ENCODE measurements around the gene C17orf67. TPM values are rescaled to one million over a fixed set of nuclear protein-coding genes. Genes with fewer than 3 reads are reported as not detected.

Gene C17orf67, protein sequence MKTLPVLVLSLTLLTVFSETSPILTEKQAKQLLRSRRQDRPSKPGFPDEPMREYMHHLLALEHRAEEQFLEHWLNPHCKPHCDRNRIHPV
- total RNA-seq (2022) (4.6 and 5.9 TPM in 2 replicates), Bru-seq, nascent RNA (percentile 56 among the genes with signal in this experiment), BruChase-seq, experiment 1, labeled RNA remaining after a 6-hour chase (percentile 80 among the genes with signal in this experiment), BruChase-seq, experiment 2, labeled RNA remaining after a 2-hour chase (percentile 71 among the genes with signal in this experiment)
- long read RNA-seq, partial matches to known transcripts, result 0 of 58 reads
- long read RNA-seq, other reads (novel, unspliced or antisense), result 58 of 58 reads

DNA sequence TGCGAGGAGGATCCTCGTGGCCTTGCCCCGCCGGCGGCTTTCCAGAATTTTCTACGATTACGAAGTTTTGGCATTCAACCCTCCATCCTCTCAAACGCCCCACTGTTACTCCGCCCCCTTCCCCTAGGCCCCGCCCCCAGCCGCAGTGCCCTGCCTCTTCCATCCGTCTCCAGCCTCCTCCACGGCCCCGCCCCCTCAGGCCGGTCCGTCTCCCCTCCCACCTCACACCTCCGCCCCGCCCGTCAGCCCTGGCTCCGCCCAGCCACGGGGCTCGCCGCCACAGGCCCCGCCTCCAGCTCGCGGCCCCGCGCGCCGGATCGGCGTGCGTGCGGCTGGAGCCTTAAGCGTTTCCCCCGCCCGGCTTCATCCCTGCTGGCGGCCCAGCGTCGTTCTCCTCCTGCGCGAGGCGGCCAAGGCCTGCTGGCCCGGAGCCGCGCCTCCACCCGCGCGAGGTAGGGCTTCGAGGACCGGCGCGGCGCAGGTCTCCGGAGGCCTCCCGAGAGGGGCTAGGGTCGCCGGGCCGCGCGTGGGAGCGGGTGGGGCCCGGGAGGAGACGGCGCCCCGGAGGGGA lies at the start of gene C17orf67, which contains the start of gene DGKE:
TSS of gene C17orf67 (minus strand) at position 112 of the 571 bp plus-strand sequence. CDS start 18,110 bp downstream, outside the sequence.
TSS of gene DGKE (plus strand) at position 343 of the 571 bp plus-strand sequence. CDS start 645 bp downstream, outside the sequence.
- H3K9me3 Mint-ChIP-seq (ENCODE audit: low read depth, unreplicated experiment), result no peaks in the 10 kb centered on the region
- TF ChIP-seq, protein P1, sequence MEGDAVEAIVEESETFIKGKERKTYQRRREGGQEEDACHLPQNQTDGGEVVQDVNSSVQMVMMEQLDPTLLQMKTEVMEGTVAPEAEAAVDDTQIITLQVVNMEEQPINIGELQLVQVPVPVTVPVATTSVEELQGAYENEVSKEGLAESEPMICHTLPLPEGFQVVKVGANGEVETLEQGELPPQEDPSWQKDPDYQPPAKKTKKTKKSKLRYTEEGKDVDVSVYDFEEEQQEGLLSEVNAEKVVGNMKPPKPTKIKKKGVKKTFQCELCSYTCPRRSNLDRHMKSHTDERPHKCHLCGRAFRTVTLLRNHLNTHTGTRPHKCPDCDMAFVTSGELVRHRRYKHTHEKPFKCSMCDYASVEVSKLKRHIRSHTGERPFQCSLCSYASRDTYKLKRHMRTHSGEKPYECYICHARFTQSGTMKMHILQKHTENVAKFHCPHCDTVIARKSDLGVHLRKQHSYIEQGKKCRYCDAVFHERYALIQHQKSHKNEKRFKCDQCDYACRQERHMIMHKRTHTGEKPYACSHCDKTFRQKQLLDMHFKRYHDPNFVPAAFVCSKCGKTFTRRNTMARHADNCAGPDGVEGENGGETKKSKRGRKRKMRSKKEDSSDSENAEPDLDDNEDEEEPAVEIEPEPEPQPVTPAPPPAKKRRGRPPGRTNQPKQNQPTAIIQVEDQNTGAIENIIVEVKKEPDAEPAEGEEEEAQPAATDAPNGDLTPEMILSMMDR (IDR thresholded peaks at IDR 0.05; ENCODE audit: unreplicated experiment), result no peak
- CTCF ChIA-PET, result interaction anchor here (0.6 to 1.2 kb wide), 2 partner anchors 14 to 1053 kb away, joined by 3 read pairs; no protein-coding TSS in a partner anchor
- H3K27me3 Mint-ChIP-seq (ENCODE audit: unreplicated experiment), result no peaks in the 10 kb centered on the region
- H3K36me3 Mint-ChIP-seq (ENCODE audit: insufficient read depth, unreplicated experiment), result peaks cover 60% of the 10 kb centered on the region
- H3K27ac Mint-ChIP-seq (ENCODE audit: unreplicated experiment), result peak within 1 kb of the TSS; percentile 44
- DNase-seq, result peak; percentile 96
- H3K4me3 Mint-ChIP-seq (ENCODE audit: low read depth, unreplicated experiment), result peak within 1 kb of the TSS; percentile 90
- intact Hi-C loops (cut with micrococcal nuclease; ENCODE audit: unreplicated experiment), result no loop called here
- H3K4me1 Mint-ChIP-seq (ENCODE audit: low read depth, unreplicated experiment), result peaks cover 42% of the 10 kb centered on the region
- no TSS peak for BruUV-seq (replicated peaks)

DNA sequence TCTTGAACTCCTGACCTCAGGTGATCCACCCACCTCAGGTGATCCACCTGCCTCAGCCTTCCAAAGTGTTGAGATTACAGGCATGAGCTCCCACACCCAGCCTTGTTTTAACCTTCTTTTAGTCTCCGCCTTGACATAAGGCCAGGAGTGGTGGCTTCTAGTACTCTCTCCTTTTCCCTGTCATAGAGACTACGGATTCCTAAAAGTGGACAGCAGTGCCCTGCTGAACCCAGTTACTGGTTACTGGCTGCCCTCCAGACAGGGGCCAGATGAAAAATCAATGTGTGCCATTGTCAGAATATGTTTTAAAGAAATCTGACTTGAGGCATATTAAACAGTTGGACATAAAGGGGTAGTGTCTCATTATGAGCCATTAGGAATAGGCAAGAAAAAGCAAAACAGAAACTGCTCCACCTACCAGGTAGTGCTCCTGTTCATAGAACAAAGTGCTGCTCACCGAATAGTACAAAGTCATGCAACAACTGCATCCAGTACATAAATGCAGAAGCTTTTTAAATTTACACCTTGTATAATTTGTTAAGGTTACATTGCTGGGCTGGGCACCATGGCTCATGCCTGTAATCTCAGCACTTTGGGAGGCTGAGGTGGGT lies 48.1 kb upstream of the C17orf67 start:
- TF ChIP-seq, protein P1 (IDR thresholded peaks at IDR 0.05; ENCODE audit: unreplicated experiment), result no peak
- Mint-ChIP-seq H3K36me3 (ENCODE audit: insufficient read depth, unreplicated experiment) (peaks cover 34% of the 10 kb centered on the region), H3K4me1 (ENCODE audit: low read depth, unreplicated experiment) (peaks cover 8% of the 10 kb centered on the region), H3K9me3 (ENCODE audit: low read depth, unreplicated experiment) (peaks cover 4% of the 10 kb centered on the region), H3K27me3 (ENCODE audit: unreplicated experiment) (no peaks in the 10 kb centered on the region), H3K27ac (ENCODE audit: unreplicated experiment) (no peak overlapping the region), H3K4me3 (ENCODE audit: low read depth, unreplicated experiment) (no peak overlapping the region)
- CTCF ChIA-PET, result no interaction called here
- BruUV-seq (replicated peaks), result no TSS peak
- no peak for DNase-seq
- intact Hi-C loops (cut with micrococcal nuclease; ENCODE audit: unreplicated experiment), result no loop called here

DNA sequence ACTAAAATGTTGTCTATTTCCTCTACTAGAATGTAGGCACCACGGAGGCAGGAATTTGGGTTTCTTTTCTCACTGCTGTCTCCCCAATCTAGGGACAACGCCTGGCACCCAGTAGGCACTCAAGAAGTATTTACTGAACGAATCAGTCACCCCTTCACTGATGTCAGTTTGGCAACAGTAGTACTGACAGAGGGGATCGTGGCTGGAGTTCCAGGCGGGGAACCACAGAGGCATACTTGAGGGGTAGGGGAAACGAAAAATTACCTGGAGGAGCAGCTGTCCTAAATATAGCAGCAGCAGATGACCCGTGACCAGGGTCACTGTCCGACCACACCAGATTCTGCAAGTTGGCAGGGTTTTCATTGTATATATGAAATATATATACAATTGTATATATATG lies 46.9 kb upstream of the C17orf67 start:
- no peaks in the 10 kb centered on the region for H3K4me1 Mint-ChIP-seq (ENCODE audit: low read depth, unreplicated experiment)
- H3K27me3 Mint-ChIP-seq (ENCODE audit: unreplicated experiment), result no peaks in the 10 kb centered on the region
- no peak for DNase-seq
- TF ChIP-seq, protein P1 (IDR thresholded peaks at IDR 0.05; ENCODE audit: unreplicated experiment), result no peak
- intact Hi-C loops (cut with micrococcal nuclease; ENCODE audit: unreplicated experiment), result no loop called here
- CTCF ChIA-PET, result no interaction called here
- peaks cover 24% of the 10 kb centered on the region for H3K36me3 Mint-ChIP-seq (ENCODE audit: insufficient read depth, unreplicated experiment)
- no peak overlapping the region for H3K27ac Mint-ChIP-seq (ENCODE audit: unreplicated experiment)
- H3K9me3 Mint-ChIP-seq (ENCODE audit: low read depth, unreplicated experiment), result peaks cover 4% of the 10 kb centered on the region
- no TSS peak for BruUV-seq (replicated peaks)
- no peak overlapping the region for H3K4me3 Mint-ChIP-seq (ENCODE audit: low read depth, unreplicated experiment)

DNA sequence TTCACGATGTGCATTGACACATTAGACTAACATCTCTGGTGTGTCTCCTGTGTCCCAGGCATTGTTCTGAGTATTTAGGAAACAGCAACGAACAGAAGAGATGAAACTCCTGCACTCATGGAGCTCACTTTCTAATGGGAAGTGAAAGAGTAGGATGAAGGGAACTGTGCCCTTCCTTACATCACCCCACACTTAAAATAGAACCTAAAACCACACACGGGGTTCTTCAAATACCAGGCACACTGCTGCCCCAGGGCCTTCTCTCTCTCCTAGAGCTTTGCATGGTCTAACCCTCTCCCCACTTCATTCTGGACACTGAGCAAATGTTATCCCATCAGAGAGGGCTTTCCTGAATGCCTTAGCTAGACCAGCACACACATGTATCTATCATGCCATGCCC lies 46.4 kb upstream of the C17orf67 start:
- H3K4me1 Mint-ChIP-seq (ENCODE audit: low read depth, unreplicated experiment), result no peaks in the 10 kb centered on the region
- H3K36me3 Mint-ChIP-seq (ENCODE audit: insufficient read depth, unreplicated experiment), result peaks cover 20% of the 10 kb centered on the region
- intact Hi-C loops (cut with micrococcal nuclease; ENCODE audit: unreplicated experiment), result no loop called here
- no peak for DNase-seq
- H3K9me3 Mint-ChIP-seq (ENCODE audit: low read depth, unreplicated experiment), result peaks cover 4% of the 10 kb centered on the region
- H3K4me3 Mint-ChIP-seq (ENCODE audit: low read depth, unreplicated experiment), result no peak overlapping the region
- CTCF ChIA-PET, result interaction anchor here (1.3 kb wide), 1 partner anchor 60 kb away, joined by 3 read pairs; no protein-coding TSS in a partner anchor
- H3K27me3 Mint-ChIP-seq (ENCODE audit: unreplicated experiment), result no peaks in the 10 kb centered on the region
- BruUV-seq (replicated peaks), result no TSS peak
- H3K27ac Mint-ChIP-seq (ENCODE audit: unreplicated experiment), result peak overlapping the region; percentile 23
- TF ChIP-seq, protein P1 (IDR thresholded peaks at IDR 0.05; ENCODE audit: unreplicated experiment), result no peak
